Stimulated activated CD4-positive, alpha-beta T cell treated with anti-CD3 and anti-CD28 coated beads, TNF-alpha, amount 100 ng/mL, for 24 hours (primary cell): ENCODE data around the gene MAGEH1.
"Not testable (repeated sequence)": the region's sequence is repeated elsewhere in the genome, so short reads cannot be mapped to it uniquely, and the experiment has no call there.

ENCODE experiments used
- DNase-seq, 3 experiments: peaks; one replicate each; pipeline ENCODE4 v3.0.0-alpha.2; 2020; ENCODE audit warnings: low read depth in 3 of 3

The MAGEH1 gene

GRCh38 chrX:55451990-55452832, at the start of gene MAGEH1:
MAGEH1 (plus strand) TSS chrX:55452127; CDS start chrX:55452375, 248 bp downstream.
- DNase-seq, result peak; percentile 61 to 78 (median 68)

- not testable (repeated sequence) for DNase-seq
These were observed 24.8 kb upstream of the MAGEH1 start for GRCh38 chrX:55427079-55427478.

GRCh38 chrX:55443468-55443867, 8.5 kb upstream of the MAGEH1 start:
- not testable (repeated sequence) for DNase-seq

- DNase-seq, result no peak
These were observed 1.7 kb upstream of the MAGEH1 start for GRCh38 chrX:55450259-55450658.

GRCh38 chrX:55451141-55451540, 786 bp upstream of the MAGEH1 start:
- DNase-seq, result no peak

GRCh38 chrX:55451626-55451989, 319 bp upstream of the MAGEH1 start:
- DNase-seq, result no peak

- DNase-seq, result no peak
These were observed 852 bp downstream of the MAGEH1 start for GRCh38 chrX:55452833-55453124.

GRCh38 chrX:55455708-55456107, 3.8 kb downstream of the MAGEH1 start:
- DNase-seq, result not testable (repeated sequence)

GRCh38 chrX:55459426-55459825, 7.5 kb downstream of the MAGEH1 start:
- DNase-seq, result not testable (repeated sequence)

GRCh38 chrX:55459926-55460325, 8.0 kb downstream of the MAGEH1 start:
- not testable (repeated sequence) for DNase-seq

GRCh38 chrX:55464050-55464449, 12.1 kb downstream of the MAGEH1 start:
- DNase-seq, result not testable (repeated sequence)

- DNase-seq, result not testable (repeated sequence)
These were observed 13.2 kb downstream of the MAGEH1 start for GRCh38 chrX:55465108-55465507.

- DNase-seq, result not testable (repeated sequence)
These were observed 13.9 kb downstream of the MAGEH1 start for GRCh38 chrX:55465791-55466190.

GRCh38 chrX:55479956-55480355, 28.0 kb downstream of the MAGEH1 start:
- DNase-seq, result not testable (repeated sequence)

- no peak for DNase-seq
These were observed 28.6 kb downstream of the MAGEH1 start for GRCh38 chrX:55480390-55481062.

GRCh38 chrX:55484948-55485347, 33.0 kb downstream of the MAGEH1 start:
- DNase-seq, result no peak

GRCh38 chrX:55486736-55487135, 34.8 kb downstream of the MAGEH1 start:
- DNase-seq, result no peak

GRCh38 chrX:55487143-55487542, 35.2 kb downstream of the MAGEH1 start:
- no peak for DNase-seq

GRCh38 chrX:55488006-55488592, 36.2 kb downstream of the MAGEH1 start:
- peak in 1 of 3 experiments; percentile 0 for DNase-seq

GRCh38 chrX:55488593-55489313, 36.8 kb downstream of the MAGEH1 start:
- peak; percentile 9 to 54 (median 16) for DNase-seq

- peak in 1 of 3 experiments; percentile 0 for DNase-seq
These were observed 37.5 kb downstream of the MAGEH1 start, which contains the start of gene USP51 for GRCh38 chrX:55489314-55490009. USP51 (minus strand) TSS chrX:55489848; CDS start chrX:55488939, 909 bp downstream.
